COLO668 (cell line): ENCODE data around the gene RBM12.
A peak's percentile ranks its signal among the peaks of the same experiment; 100 is the strongest.
"Not testable (repeated sequence)": the region's sequence is repeated elsewhere in the genome, so short reads cannot be mapped to it uniquely, and the experiment has no call there.

Experiments used
- DNase-seq: peaks from one replicate; lab custom pipeline; 2025; ENCODE audit not compliant: unreplicated experiment; lab: John Stamatoyannopoulos, UW

The RBM12 gene

GRCh38 chr20:35698298-35699126 is 33.8 kb upstream of the RBM12 start:
- DNase-seq = no peak

GRCh38 chr20:35697696-35698297 is 33.1 kb upstream of the RBM12 start:
- DNase-seq = no peak

GRCh38 chr20:35695978-35696377 is 31.3 kb upstream of the RBM12 start:
- DNase-seq = no peak

- DNase-seq = no peak
Observed at GRCh38 chr20:35695245-35695749, 30.6 kb upstream of the RBM12 start.

GRCh38 chr20:35690265-35690664 is 25.6 kb upstream of the RBM12 start:
- DNase-seq = no peak

GRCh38 chr20:35686872-35687271 is 22.2 kb upstream of the RBM12 start:
- not testable (repeated sequence) for DNase-seq

GRCh38 chr20:35685368-35685767 is 20.7 kb upstream of the RBM12 start:
- DNase-seq = not testable (repeated sequence)

GRCh38 chr20:35681960-35682359 is 17.3 kb upstream of the RBM12 start:
- DNase-seq = no peak

- DNase-seq = no peak
Observed at GRCh38 chr20:35680452-35681183, 15.9 kb upstream of the RBM12 start.

GRCh38 chr20:35674921-35675320 is 10.2 kb upstream of the RBM12 start:
- DNase-seq = no peak

- DNase-seq = no peak
Observed at GRCh38 chr20:35673884-35674283, 9.2 kb upstream of the RBM12 start.

GRCh38 chr20:35669681-35670080 is 5.0 kb upstream of the RBM12 start:
- no peak for DNase-seq

- DNase-seq = no peak
Observed at GRCh38 chr20:35669221-35669620, 4.5 kb upstream of the RBM12 start.

GRCh38 chr20:35665949-35666288 is 1.2 kb upstream of the RBM12 start:
- DNase-seq = no peak

- peak; percentile 48 for DNase-seq
Observed at GRCh38 chr20:35663516-35664465, 909 bp downstream of the RBM12 start.

GRCh38 chr20:35662551-35662950 is 2.1 kb downstream of the RBM12 start:
- DNase-seq = no peak

GRCh38 chr20:35661908-35662307 is 2.8 kb downstream of the RBM12 start:
- no peak for DNase-seq

GRCh38 chr20:35661053-35661452 is 3.6 kb downstream of the RBM12 start:
- no peak for DNase-seq

GRCh38 chr20:35660122-35660937 is 4.4 kb downstream of the RBM12 start:
- no peak for DNase-seq

- DNase-seq = no peak
Observed at GRCh38 chr20:35657271-35657670, 7.4 kb downstream of the RBM12 start.
